Trophoblast cell (in vitro differentiated cells and primary cell): ENCODE measurements around the gene BLVRA.

ENCODE experiments used
- DNase-seq, 2 donors: peaks; one replicate each; pipeline ENCODE4 v3.0.0-alpha.2; 2016
- H2AFZ ChIP-seq: 2 replicates; pipeline ENCODE4 v1.6.1; 2013; ENCODE audit warnings: low read length, moderate library complexity, mild to moderate bottlenecking; ENCODE audit not compliant: insufficient read depth, poor library complexity
- H2AK5ac ChIP-seq: 2 replicates; pipeline ENCODE4 v1.6.1; 2013; ENCODE audit warnings: mild to moderate bottlenecking, low read length
- H2BK120ac ChIP-seq: 2 replicates; pipeline ENCODE4 v1.6.1; 2013; ENCODE audit warnings: low read length, mild to moderate bottlenecking, moderate library complexity; ENCODE audit not compliant: insufficient read depth, poor library complexity
- H2BK12ac ChIP-seq: 2 replicates; pipeline ENCODE4 v1.6.1; 2013; ENCODE audit warnings: mild to moderate bottlenecking, low read length, moderate library complexity
- H2BK5ac ChIP-seq: 2 replicates; pipeline ENCODE4 v1.6.1; 2013; ENCODE audit warnings: low read length, low read depth, moderate library complexity, mild to moderate bottlenecking; ENCODE audit not compliant: poor library complexity
- H3K14ac ChIP-seq: 2 replicates; pipeline ENCODE4 v1.6.1; 2013; ENCODE audit warnings: mild to moderate bottlenecking, low read length
- H3K18ac ChIP-seq: 2 replicates; pipeline ENCODE4 v1.6.1; 2013; ENCODE audit warnings: mild to moderate bottlenecking, low read length
- H3K23ac ChIP-seq: 2 replicates; pipeline ENCODE4 v1.6.1; 2013; ENCODE audit warnings: low read length
- H3K27ac ChIP-seq: 2 replicates; pipeline ENCODE4 v1.5.1; 2013; ENCODE audit warnings: low read depth, mild to moderate bottlenecking, inconsistent platforms, low read length, moderate library complexity
- H3K27me3 ChIP-seq: 2 replicates; pipeline ENCODE4 v1.6.1; 2013; ENCODE audit warnings: inconsistent platforms, mild to moderate bottlenecking, low read length, moderate library complexity; ENCODE audit not compliant: insufficient read depth
- H3K36me3 ChIP-seq, 2 experiments: 1 replicate in 1 of 2; 2 replicates in 1 of 2; pipeline ENCODE4 v1.6.1; 2013; ENCODE audit warnings: low read length in 2 of 2, mild to moderate bottlenecking in 2 of 2, moderate library complexity in 1 of 2; ENCODE audit not compliant: insufficient read depth in 2 of 2, control insufficient read depth in 1 of 2
- H3K4ac ChIP-seq: 2 replicates; pipeline ENCODE4 v1.6.1; 2013; ENCODE audit warnings: low read depth, mild to moderate bottlenecking, low read length, moderate library complexity
- H3K4me1 ChIP-seq, 2 experiments: 1 replicate in 1 of 2; 2 replicates in 1 of 2; pipeline ENCODE4 v1.6.1; 2013; ENCODE audit warnings: low read length in 2 of 2, mild to moderate bottlenecking in 2 of 2, moderate library complexity in 1 of 2; ENCODE audit not compliant: insufficient read depth in 2 of 2, control insufficient read depth in 1 of 2
- H3K4me2 ChIP-seq: 2 replicates; pipeline ENCODE4 v1.6.1; 2013; ENCODE audit warnings: inconsistent platforms, mild to moderate bottlenecking, low read length, moderate library complexity
- H3K4me3 ChIP-seq: 2 replicates; pipeline ENCODE4 v1.5.1; 2013; ENCODE audit warnings: mild to moderate bottlenecking, low read depth, low read length, inconsistent platforms
- H3K79me1 ChIP-seq: one replicate; pipeline ENCODE4 v1.6.1; 2013; ENCODE audit warnings: low read length
- H3K79me2 ChIP-seq: 2 replicates; pipeline ENCODE4 v1.6.1; 2013; ENCODE audit warnings: low read length, mild to moderate bottlenecking; ENCODE audit not compliant: control insufficient read depth, insufficient read depth, poor library complexity
- H3K9ac ChIP-seq: 2 replicates; pipeline ENCODE4 v1.6.1; 2013; ENCODE audit warnings: mild to moderate bottlenecking, low read length
- H3K9me3 ChIP-seq: 2 replicates; pipeline ENCODE4 v1.6.1; 2013; ENCODE audit warnings: low read depth, mild to moderate bottlenecking, control low read depth, inconsistent platforms, low read length; ENCODE audit not compliant: insufficient read depth
- H4K12ac ChIP-seq: 2 replicates; pipeline ENCODE4 v1.6.1; 2013; ENCODE audit warnings: low read depth, mild to moderate bottlenecking, low read length, moderate library complexity
- H4K8ac ChIP-seq: 2 replicates; pipeline ENCODE4 v1.6.1; 2013; ENCODE audit warnings: low read depth, mild to moderate bottlenecking, low read length, moderate library complexity
- H4K91ac ChIP-seq: one replicate; pipeline ENCODE4 v1.6.1; 2013; ENCODE audit warnings: low read depth, mild to moderate bottlenecking, low read length, moderate library complexity
- WGBS: extraction: QIAGEN DNeasy Blood & Tissue Kit; methylation state at CpG from one replicate; pipeline ENCODE4 v1.1.7; 2013; ENCODE audit warnings: missing lambda C conversion rate; ENCODE audit not compliant: insufficient read length, insufficient coverage; ENCODE audit errors: extremely low coverage; 5-methylcytosine and 5-hydroxymethylcytosine counted together

BLVRA gene

GRCh38 chr7:43844662-43845061 is 86.2 kb downstream of the BLVRA start:
- no peak overlapping the region for H3K9ac ChIP-seq
- H3K4ac ChIP-seq, result no peak overlapping the region
- no peak overlapping the region for H2BK12ac ChIP-seq
- H3K4me2 ChIP-seq, result no peak overlapping the region
- H3K79me1 ChIP-seq, result no peaks in the 10 kb centered on the region
- no peak overlapping the region for H2AK5ac ChIP-seq
- H4K91ac ChIP-seq, result no peak overlapping the region
- no peak overlapping the region for H2BK120ac ChIP-seq
- H3K27ac ChIP-seq, result no peak overlapping the region
- no CpG with 5 or more reads among the region's 2 CpGs for WGBS
- no peak overlapping the region for H3K23ac ChIP-seq
- peaks cover 0 to 2% of the 10 kb centered on the region in 2 experiments for H3K4me1 ChIP-seq
- H3K36me3 ChIP-seq, result no peaks in the 10 kb centered on the region
- H2BK5ac ChIP-seq, result no peak overlapping the region
- H4K8ac ChIP-seq, result no peak overlapping the region
- H3K18ac ChIP-seq, result no peak overlapping the region
- no peak overlapping the region for H3K14ac ChIP-seq
- no peak for DNase-seq
- H4K12ac ChIP-seq, result no peak overlapping the region
- H3K79me2 ChIP-seq, result no peaks in the 10 kb centered on the region
- no peaks in the 10 kb centered on the region for H3K9me3 ChIP-seq
- no peaks in the 10 kb centered on the region for H3K27me3 ChIP-seq
- H3K4me3 ChIP-seq, result no peak overlapping the region
- no peak overlapping the region for H2AFZ ChIP-seq

GRCh38 chr7:43847496-43847895 is 89.0 kb downstream of the BLVRA start:
- Histone ChIP-seq H3K9me3 (peaks cover 2% of the 10 kb centered on the region), H4K12ac (no peak overlapping the region), H3K4me3 (no peak overlapping the region), H3K4ac (no peak overlapping the region), H3K4me1 (peaks cover 0 to 2% of the 10 kb centered on the region in 2 experiments), H2AFZ (no peak overlapping the region), H3K4me2 (no peak overlapping the region), H4K91ac (no peak overlapping the region), H2BK5ac (no peak overlapping the region), H3K14ac (no peak overlapping the region), H3K18ac (no peak overlapping the region), H3K27me3 (no peaks in the 10 kb centered on the region), H3K27ac (no peak overlapping the region), H2BK12ac (no peak overlapping the region), H3K9ac (no peak overlapping the region), H4K8ac (no peak overlapping the region), H2AK5ac (no peak overlapping the region), H3K23ac (no peak overlapping the region), H2BK120ac (no peak overlapping the region), H3K79me2 (no peaks in the 10 kb centered on the region), H3K36me3 (no peaks in the 10 kb centered on the region), H3K79me1 (no peaks in the 10 kb centered on the region)
- DNase-seq, result no peak
- no CpG with 5 or more reads among the region's 4 CpGs for WGBS

GRCh38 chr7:43849047-43849446 is 90.6 kb downstream of the BLVRA start:
- DNase-seq, result no peak
- WGBS, result no CpG with 5 or more reads among the region's 2 CpGs
- no peak overlapping the region for H2BK12ac ChIP-seq
- no peaks in the 10 kb centered on the region for H3K27me3 ChIP-seq
- no peak overlapping the region for H3K4ac ChIP-seq
- H3K14ac ChIP-seq, result no peak overlapping the region
- H3K79me1 ChIP-seq, result no peaks in the 10 kb centered on the region
- no peak overlapping the region for H3K9ac ChIP-seq
- no peak overlapping the region for H3K4me2 ChIP-seq
- H2AFZ ChIP-seq, result no peak overlapping the region
- H3K9me3 ChIP-seq, result peaks cover 2% of the 10 kb centered on the region
- H2BK120ac ChIP-seq, result no peak overlapping the region
- H3K4me1 ChIP-seq, result peaks cover 0 to 2% of the 10 kb centered on the region in 2 experiments
- H2BK5ac ChIP-seq, result no peak overlapping the region
- H3K4me3 ChIP-seq, result no peak overlapping the region
- H3K79me2 ChIP-seq, result no peaks in the 10 kb centered on the region
- no peaks in the 10 kb centered on the region for H3K36me3 ChIP-seq
- no peak overlapping the region for H4K91ac ChIP-seq
- H3K18ac ChIP-seq, result no peak overlapping the region
- H4K12ac ChIP-seq, result no peak overlapping the region
- H3K27ac ChIP-seq, result no peak overlapping the region
- H4K8ac ChIP-seq, result no peak overlapping the region
- H3K23ac ChIP-seq, result no peak overlapping the region
- H2AK5ac ChIP-seq, result no peak overlapping the region

- Histone ChIP-seq H3K79me2 (no peaks in the 10 kb centered on the region), H3K4me3 (no peak overlapping the region), H2AK5ac (no peak overlapping the region), H2BK120ac (no peak overlapping the region), H2BK5ac (no peak overlapping the region), H3K27ac (no peak overlapping the region), H3K79me1 (no peaks in the 10 kb centered on the region), H3K18ac (no peak overlapping the region), H3K4me2 (no peak overlapping the region), H2AFZ (no peak overlapping the region), H3K9ac (no peak overlapping the region), H4K12ac (no peak overlapping the region), H3K36me3 (no peaks in the 10 kb centered on the region), H3K4me1 (no peaks in the 10 kb centered on the region), H3K4ac (no peak overlapping the region), H3K14ac (no peak overlapping the region), H3K23ac (no peak overlapping the region), H2BK12ac (no peak overlapping the region), H3K27me3 (no peaks in the 10 kb centered on the region), H4K91ac (no peak overlapping the region), H3K9me3 (peaks cover 2% of the 10 kb centered on the region), H4K8ac (no peak overlapping the region)
- WGBS, result no CpG with 5 or more reads among the region's 5 CpGs
- no peak for DNase-seq
These were observed 92.1 kb downstream of the BLVRA start for GRCh38 chr7:43850348-43851116.
